HG03108 (cell line): ENCODE data around the gene PRLH.
"Not testable (repeated sequence)": the region's sequence is repeated elsewhere in the genome, so short reads cannot be mapped to it uniquely, and the experiment has no call there.

Experiments
- ATAC-seq: cut with Tn5 transposase; IDR thresholded peaks from one replicate; pipeline ENCODE4 v1.9.1; 2021; ENCODE audit warnings: moderate library complexity; ENCODE audit not compliant: unreplicated experiment

PRLH gene

DNA sequence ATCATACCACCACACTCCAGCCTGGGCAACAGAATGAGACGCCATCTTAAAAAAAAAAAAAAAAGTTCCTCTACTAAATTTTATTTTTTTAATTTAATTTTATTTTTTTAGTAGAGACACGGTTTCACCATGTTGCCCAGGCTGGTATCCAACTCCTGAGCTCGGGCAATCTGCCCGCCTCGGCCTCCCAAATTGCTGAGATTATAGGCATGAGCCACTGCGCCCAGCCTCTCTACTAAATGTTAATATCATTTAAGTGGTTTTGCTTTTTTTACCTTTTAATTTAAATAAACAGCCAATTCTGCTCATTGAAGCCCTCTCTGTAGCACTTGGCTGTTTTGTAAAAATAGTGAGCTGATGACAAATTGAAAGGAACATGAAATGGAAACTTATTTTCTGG is 15.0 kb downstream of the PRLH start:
- no peak for ATAC-seq

DNA sequence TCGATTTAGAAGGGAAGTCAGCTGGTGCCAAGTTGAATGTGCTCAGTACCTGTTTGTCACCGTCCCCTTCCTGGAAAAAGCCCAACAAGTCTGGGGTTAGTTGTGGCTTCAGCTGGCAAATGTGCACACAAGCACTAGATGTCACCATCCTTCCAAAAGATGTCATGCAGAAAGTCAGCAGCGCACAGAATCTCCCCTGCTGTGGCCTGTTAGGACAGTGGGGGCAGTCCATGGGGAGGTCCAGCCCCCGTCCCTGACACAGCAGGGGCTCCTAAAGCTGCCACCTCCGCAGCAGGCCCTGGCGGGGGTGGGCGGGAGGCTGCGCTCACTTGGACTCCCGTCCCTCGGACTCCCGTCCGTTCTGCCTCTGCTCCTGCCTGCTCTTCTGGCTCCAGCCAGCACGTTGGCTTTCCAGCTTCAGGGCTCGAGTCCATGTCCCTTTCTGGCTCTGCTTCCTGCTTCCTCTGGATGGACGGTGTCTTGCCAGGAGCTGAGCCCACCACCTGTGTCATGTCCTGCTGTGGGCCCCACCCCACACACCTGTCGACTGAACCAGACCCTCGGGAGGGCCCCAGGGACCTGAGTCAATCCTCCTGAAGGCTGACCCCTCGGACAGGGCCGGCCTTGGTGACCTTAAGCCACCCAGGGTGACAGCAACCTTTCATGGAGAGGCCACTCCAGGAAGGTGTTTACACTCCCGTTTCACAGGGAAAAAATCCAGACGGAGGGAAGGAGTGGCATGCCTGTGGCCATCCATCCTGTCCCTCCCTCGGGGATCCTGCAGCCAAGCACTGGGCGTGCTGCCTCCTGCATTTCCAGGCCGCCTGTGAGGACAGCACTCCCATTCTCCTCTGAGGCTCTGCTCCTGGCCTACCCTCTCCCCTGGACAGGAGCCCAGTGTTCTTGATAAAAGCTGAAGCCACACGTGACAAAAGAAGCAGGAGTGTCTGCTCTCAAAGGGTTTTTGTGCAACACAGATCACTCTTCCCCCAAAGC is 15.7 kb downstream of the PRLH start:
- no peak for ATAC-seq

DNA sequence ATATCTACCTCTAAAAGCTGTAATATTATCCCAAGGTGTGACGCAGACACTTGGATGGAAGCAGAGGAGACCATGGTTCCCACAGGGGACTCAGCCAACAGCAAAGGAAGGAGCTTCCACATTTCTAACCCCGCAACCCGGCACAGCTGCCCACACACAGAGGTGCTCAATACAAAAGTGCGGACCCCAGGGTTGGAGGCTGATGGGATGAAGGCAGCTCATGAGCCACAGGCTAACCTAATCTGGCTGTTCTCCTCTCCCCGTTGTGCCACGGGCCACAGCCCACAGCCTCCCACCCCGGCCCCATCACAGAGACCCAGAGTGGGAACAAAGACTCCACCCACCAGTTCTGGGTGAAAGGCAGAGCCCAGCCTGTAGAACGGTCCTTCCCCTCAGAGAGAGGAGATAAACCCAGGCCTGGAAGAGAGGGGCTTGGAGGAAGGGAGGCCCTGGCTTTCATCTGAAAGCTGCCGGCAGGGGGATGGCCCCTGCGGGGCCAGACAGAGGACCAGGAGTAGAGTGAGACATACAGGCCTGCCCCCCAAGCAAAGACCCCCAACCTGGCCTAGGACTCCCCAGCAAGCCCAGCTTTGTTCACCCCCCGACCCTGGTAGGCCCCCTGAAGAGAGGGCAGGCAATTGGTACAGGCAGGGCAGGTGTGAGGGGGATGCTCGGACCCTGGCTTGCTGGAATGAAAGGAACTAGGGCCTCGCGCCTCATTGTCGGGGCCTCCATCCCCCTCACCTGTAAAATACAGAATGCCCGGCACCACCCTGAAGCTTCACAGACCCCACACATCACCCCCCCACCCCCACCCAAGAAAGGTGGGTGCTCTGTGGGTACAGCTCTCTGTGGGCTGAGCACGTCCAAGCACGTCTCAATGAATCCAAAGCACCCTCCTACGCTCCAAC is 17.3 kb downstream of the PRLH start:
- ATAC-seq, result no peak

DNA sequence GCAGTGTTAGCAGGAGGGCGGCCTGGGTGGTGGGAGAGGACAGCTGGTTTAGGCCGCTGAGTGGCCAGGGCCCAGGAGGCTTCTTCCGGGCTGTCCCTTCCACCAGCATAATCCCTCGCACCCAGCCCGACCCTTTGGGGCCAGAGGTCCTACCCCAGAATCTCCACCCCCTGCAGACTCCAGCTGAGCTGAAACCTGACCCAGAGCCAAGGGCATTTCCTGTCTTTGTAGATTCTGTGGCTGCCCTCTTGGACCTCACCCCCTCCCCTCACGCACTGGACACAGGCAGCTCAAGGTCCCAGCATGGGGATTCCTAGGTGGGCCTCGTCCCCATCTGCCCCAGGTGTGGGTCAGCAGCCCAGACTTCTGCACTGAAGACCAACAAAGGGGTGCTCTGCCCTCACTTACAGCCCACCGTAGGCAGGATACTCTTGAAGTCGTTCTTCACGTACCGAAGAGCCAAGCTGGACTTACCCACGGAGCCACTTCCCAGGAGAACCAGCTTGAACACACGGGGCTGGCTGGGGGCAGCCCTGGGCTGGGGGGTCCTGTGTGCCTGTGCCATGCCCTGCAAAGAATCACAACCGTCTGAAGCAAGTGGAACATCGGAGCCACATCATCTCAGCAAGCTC is 19.3 kb downstream of the PRLH start:
- no peak for ATAC-seq

DNA sequence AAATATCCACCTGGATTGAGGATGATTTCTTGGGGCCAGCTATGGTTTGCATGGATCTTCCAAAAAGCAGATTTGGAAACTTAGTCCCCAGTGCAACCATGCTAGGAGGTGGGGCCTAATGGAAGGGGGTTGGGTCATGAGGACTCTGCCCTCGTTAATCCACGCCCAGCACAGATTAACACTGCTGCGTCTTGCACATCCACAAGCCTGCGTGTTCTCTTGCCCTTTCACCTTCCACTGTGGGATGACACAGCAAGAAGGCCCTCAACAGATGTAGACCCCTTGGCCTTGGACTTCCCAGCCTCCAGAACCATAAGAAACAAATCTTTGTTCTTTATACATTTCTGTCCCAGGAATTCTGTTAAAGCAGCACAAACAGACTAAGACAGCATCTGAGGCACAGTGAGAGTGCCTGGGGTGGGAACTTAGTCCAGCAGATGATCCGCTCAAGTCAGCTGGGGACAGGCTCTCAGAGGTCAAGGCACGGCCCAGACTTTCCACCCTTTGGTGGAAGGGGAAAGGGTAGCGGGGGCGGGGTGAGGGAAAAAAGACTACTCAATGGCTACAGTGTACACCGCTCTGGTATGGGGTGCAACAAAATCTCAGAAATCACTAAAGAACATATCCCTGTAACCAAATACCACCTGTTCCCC is 21.8 kb downstream of the PRLH start:
- no peak for ATAC-seq

DNA sequence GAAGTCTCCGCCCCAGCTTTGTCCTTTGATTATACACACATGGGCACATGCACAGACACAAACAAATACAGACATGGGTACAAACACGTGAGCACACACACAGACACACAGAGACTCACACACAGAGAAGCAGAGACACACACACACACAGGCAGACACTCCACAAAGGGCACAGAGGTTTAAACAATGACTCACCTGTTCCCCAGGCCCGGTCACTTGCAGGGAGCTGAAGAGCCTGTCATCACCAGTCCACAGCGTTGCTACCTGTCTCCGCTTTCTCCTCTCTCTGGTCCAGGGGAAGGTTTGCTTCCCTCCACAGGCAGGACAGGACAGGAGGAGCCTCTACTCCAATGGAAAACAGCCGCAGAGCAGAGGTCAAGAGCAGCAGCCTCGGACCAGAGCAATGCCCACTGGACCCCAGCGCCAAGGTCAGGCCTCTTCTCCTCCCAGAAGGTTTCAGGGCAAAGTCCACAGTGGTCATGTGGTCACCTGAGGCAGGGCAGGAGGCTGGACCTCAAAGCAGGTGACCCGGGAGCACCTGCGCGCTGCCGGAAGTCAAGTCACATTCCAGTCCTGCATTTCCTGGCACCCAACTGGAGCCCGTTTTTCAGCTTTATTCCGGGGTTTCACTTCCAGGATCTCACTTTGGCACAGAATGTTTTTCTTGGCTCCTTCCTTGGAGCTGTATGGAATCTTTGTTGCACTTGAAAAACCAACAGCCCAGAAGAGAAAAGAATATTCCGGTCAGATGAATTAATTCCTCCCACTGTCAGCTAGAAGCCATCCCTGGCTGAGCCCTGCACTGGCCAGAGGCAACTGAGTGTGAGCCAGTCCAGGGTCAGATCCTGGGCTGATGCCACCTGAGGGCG is 24.1 kb downstream of the PRLH start, which contains the start of gene RAB17:
TSS of gene RAB17 (minus strand) at position 463 of the 869 bp plus-strand sequence. CDS start 4,580 bp downstream, outside the sequence.
- no peak for ATAC-seq

DNA sequence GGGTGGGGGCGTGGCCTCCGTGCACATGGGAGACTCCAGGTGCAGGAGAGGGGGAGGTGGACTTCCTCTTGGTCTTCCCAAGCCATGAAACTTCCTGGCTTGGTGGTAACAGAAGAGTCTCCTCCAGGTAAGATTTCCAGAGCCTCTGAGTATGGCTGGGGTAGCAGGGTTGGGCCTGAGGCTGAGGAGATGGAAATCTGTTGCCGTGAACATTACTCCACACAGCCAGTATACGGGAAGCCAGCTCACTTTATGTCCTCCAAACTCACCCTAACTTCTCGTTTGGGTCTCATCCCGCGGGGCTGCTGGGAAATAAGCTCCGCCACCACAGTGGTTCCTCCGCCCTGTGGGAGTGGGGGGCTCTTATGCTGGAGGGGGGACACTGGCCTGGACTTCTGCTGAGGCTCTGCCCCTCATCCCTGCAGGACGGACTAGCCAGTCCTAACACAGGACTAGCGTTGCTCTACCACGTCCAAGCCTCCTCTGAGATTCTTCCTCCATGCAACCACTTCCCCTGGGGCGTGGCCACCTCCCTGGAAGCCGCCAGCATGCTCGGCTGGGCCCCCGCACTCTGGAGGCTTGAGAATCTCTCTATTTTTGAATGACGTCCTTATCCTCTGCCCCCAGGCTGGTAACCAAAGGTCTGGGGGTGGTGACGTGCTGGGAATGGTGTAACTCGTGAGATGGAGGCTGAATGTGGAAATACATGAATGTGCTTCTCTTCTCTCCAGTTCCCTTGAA is 24.9 kb downstream of the PRLH start:
- no peak for ATAC-seq

DNA sequence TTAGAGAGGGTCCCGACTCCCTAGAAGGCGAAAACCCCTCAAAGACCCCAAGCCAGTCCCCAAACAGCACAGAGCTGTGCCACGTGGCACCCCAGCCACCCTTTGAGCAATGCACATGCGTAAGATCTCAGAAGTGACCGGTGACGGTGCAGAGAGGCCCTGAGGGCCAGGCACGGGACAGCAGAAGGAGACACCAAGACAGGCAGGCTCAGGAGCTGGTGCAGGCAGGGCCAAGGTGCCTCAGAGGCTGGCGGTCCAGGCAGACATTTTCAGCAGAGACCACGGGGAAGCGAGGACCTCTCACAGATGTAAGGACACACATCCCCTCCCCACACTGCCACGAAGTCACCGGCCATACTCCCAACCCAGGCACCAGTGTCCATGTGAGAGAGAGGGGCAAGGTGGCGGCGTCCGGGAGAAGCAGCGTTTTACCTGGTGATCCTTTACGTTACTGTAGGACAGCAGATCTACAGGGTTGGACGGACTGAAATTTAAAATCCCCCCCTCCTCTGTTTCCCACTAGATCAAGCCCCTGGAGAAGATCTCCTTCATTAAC is 26.1 kb downstream of the PRLH start:
- ATAC-seq, result no peak

DNA sequence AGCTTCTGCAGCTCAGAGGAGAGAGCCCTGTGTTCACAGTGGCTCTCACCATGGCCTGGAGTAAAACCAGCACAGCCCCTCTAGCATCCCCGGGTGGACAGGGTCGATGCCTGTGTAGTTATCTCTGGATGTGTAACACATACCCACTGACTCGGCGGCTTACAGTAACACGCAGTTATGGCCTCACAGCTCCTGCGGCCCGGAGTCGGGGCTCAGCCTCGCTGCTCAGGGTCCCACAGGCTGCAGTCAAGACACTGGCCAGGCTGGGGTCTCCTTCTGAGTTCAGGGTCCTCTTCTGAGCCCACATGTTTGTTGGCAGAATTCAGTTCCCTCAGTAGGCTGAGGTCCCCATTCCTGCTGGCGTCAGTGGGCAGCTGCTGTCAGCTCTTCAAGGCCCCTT is 26.7 kb downstream of the PRLH start:
- no peak for ATAC-seq

DNA sequence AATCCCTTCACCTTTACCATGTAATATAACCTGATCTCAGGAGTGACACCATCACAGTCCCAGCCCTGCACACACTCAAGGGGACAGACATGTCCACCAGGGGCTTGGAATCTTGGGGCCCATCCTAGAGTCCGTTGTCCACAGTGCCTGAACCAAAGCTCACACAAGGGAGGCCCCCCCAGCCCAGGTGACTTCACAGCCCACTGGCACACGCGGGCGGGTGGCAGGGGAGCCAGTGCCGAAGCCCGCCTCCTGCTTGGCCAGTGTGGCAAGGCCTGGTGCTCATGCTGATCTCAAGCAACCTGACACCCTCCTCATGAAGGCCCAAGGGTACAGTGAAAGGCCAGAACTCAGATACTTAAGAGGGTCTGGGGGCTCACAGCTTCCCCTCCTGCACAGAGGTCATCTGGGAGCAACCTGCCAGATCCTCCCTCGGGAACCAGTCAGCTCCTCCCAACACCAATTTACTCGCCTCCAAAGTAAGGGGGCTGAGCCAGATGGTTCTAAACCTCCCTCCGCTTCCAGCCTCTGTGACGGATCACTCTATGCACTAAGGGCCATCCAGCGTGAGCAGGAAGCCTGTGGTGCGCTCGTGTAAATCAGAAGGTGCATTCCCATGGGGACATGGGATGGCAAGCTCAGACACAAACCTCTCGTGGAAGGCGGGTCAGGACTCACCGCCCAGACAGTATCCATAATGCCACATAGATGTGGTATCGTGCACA is 27.4 kb downstream of the PRLH start:
- ATAC-seq, result no peak

DNA sequence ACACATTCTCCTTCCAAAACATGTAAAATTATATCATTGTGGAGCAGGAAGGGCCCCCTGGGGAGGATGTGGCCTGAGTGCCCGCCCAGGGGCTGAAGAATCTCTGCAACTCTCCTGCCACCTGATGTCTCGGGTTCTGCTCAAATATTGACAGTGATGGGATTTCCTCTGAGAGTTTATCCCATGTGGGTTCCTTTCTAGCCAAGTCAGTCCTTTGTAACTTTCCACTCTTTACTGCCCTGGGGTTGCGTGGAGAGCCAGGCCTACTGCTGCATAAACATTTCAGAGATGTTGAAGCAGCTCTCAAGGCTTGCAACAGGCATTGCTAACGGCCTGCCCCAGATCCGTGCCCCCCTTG is 28.1 kb downstream of the PRLH start:
- no peak for ATAC-seq

DNA sequence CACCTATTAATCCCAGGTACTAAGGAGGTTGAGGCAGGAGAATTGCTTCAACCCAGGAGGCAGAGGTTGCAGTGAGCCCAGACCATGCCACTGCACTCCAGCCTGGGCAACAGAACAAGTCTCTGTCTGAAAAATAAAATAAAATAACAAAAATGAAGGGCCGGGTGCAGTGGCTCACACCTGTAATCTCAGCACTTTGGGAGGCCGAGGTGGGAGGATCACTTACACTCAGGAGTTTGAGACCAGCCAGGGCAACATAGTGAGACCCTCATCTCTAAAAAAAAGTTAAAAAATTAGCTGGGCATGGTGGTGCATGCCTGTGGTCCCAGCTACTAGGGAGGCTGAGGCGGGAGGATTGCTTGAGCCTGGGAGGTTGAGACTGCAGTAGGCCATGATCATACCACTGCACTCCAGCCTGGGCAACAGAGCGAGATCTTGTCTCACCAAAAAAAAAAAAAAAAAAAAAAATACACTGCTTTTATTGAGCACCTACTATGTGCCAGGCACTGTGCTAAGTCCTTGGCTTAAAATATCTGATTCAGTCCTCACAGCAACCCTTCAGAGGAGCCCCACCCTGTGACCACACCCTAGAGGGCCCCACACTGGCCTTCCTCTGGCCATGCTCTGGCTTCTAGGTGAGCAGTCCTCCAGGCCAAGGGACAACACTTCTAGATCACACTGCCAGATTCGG is 29.6 kb downstream of the PRLH start:
- not testable (repeated sequence) for ATAC-seq

DNA sequence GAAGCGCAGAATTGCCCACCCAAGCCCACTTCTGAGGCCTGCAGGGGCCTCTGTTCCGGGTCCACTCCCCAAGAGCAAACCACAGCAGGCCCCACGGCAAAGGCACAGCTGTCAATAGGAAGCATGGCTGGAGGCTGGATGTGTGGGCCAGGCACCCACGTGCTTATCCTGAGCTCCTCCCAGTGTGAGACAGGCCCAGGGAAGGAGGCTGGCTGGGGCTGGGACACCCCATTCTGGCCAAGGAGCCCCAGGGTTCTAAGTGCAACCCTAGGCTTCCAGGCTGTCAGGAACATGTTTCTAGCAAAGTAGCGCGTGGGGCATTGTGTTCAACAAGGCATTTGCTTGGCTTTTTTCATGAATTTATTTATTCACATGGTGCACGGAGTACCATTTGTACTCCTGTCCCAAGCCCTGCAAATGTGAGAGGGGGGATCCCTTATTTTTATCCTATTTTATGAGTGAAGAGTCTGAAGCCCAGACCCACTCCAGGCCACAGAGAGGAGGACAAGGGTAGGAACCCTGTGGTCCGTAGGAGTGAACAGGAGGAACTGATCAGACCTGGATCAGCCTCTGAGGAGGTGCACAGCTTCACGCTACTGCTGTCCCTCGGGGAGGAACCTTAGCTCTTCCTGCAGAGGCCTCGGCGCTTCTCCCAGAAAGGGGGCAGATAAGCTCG is 30.3 kb downstream of the PRLH start:
- no peak for ATAC-seq

DNA sequence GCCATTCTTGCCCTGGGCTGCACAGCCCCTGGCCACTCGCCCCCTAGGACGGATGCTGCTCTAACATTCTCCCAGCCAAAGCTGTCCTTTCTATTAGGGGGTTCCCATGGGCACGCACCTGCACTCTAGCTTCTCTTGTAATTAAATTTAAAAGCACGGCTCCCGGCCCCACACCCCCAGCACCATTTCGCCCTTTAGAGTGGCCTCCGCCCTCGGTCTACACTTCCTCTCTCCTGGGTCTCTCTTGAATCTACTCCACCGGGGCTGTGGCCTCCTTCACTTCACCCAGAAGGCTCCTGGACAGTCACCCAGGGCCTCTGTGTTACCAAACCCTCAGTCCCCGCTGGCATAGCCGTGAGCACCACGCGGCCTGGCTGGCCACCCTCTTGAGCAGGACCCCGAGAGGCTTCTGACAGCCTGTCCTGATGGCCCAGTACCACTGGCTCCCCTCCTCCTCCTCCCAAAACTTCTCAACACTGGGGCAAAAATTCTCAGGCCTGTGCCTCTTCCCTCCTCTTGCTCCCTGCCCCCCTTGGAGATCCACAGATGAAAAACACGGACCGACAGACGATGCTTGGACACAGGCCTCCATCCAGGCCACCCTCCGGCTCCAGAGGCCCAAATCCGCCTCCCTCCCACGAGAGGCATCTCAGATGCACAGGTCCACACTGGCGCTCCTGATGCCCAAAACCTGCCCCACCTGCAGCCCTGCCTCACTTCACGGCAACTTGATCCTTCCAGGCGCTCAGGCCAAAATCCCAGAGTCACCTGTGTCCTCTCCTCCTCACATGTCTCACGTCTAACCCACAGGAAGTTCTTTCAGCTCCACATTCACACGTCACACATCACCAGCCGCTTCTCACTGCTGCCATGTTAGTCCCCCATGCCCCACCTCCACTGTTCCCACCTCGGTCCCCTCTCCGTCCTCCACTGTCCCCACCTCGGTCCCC is 31.1 kb downstream of the PRLH start:
- no peak for ATAC-seq

DNA sequence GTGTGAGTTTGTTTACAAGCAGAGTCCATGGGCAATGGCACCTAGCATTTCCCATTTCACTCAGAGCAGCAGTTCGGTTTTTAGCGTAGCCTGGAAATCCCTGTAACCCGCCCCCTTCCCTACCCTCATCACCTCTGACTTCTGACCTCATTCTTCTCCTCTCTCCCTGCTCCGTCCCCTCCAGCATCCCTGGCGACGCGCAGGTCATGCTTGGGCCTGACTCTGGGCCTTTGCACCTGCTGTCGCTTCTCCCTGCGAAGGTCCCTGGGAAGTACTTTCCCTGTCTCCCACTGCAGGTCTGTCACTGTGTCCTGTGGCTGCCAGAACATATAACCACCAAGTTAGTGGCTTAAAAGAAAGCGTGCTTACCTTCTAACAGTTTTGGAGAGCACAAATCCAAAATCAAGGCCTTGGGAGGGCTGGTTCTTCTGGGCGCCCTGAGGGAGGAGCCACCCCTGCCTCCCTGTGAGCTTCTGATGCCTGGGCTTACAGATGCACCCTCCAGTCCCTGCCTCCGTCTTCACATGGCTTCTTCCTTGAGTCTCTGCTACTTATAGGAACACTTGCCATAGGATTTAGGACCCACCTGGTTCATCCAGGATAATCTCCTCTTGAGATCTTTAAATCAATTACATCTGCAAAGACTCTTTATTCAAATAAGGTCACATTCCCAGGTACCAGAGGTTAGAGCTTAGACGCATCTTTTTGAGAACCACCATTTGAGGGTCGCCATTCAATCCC is 32.3 kb downstream of the PRLH start:
- ATAC-seq, result no peak
